IMR-90 (cell line): ENCODE results near the gene CCDC184. TPM values are rescaled to one million over a fixed set of nuclear protein-coding genes. Genes with fewer than 3 reads are reported as not detected.

ENCODE experiments used
- ATAC-seq: fragments of 200-7000 bp; cut with Tn5 transposase; 2 replicates; pipeline ENCODE4 v1.9.1; 2020; ENCODE audit warnings: low read depth, mild to moderate bottlenecking, moderate library complexity
- BruUV-seq: library from RNA; stranded (reverse); fragments of 400-500 nt; replicated peaks from 2 replicates; lab custom pipeline; 2021; lab: Mats Ljungman, UMichigan
- CTCF ChIA-PET: fragments of 300-600 bp; formaldehyde crosslinking; extraction: SDS; loops from one replicate; lab custom pipeline; 2021; ENCODE audit warnings: antibody characterized with exemption; lab: Yijun Ruan, JAX
- POLR2A ChIA-PET: fragments of 300-600 bp; sonication (Branson Sonifier 250); formaldehyde crosslinking; loops from one replicate; lab custom pipeline; 2022; ENCODE audit warnings: antibody characterized with exemption; ENCODE audit not compliant: unreplicated experiment; lab: Charles Lee
- DNase-seq: peaks from one replicate; pipeline ENCODE4 v3.0.0; 2013
- H2AFZ ChIP-seq: replicated peaks from 2 replicates; pipeline ENCODE3; 2013; ENCODE audit warnings: low read length, mild to moderate bottlenecking; ENCODE audit not compliant: poor library complexity
- H2AK5ac ChIP-seq: 2 replicates; pipeline ENCODE4 v1.6.1; 2013; ENCODE audit warnings: low read depth, low read length, inconsistent platforms
- H2AK9ac ChIP-seq: replicated peaks from 2 replicates; pipeline ENCODE3; 2013; ENCODE audit warnings: mild to moderate bottlenecking, low read depth, low read length, moderate library complexity; ENCODE audit not compliant: poor library complexity
- H2BK120ac ChIP-seq: 2 replicates; pipeline ENCODE4 v1.6.1; 2013; ENCODE audit warnings: low read depth, low read length, inconsistent platforms
- H2BK15ac ChIP-seq: 3 replicates; pipeline ENCODE4 v1.6.1; 2013; ENCODE audit warnings: low read depth, low read length, inconsistent platforms
- H2BK20ac ChIP-seq: 2 replicates; pipeline ENCODE4 v1.6.1; 2013; ENCODE audit warnings: low read depth, mild to moderate bottlenecking, inconsistent platforms, low read length, moderate library complexity
- H2BK5ac ChIP-seq: 2 replicates; pipeline ENCODE4 v1.6.1; 2013; ENCODE audit warnings: mild to moderate bottlenecking, low read depth, low read length, inconsistent platforms; ENCODE audit not compliant: poor library complexity, severe bottlenecking
- H3K14ac ChIP-seq: replicated peaks from 2 replicates; pipeline ENCODE4 v1.6.1; 2013; ENCODE audit warnings: low read depth, low read length, inconsistent platforms
- H3K18ac ChIP-seq: 2 replicates; pipeline ENCODE4 v1.6.1; 2013; ENCODE audit warnings: low read depth, low read length, control low read depth
- H3K23ac ChIP-seq: 2 replicates; pipeline ENCODE4 v1.6.1; 2013; ENCODE audit warnings: low read depth, low read length, inconsistent platforms
- H3K27ac ChIP-seq: 2 replicates; pipeline ENCODE4 v1.5.1; 2013; ENCODE audit warnings: mild to moderate bottlenecking, control low read depth, low read length; ENCODE audit not compliant: insufficient read depth
- H3K27me3 ChIP-seq: 2 replicates; pipeline ENCODE4 v1.6.1; 2013; ENCODE audit warnings: low read length; ENCODE audit not compliant: control insufficient read depth, insufficient read depth
- H3K36me3 ChIP-seq: 2 replicates; pipeline ENCODE4 v1.6.1; 2013; ENCODE audit warnings: low read length, mixed read lengths; ENCODE audit not compliant: control insufficient read depth, insufficient read depth
- H3K4ac ChIP-seq: 2 replicates; pipeline ENCODE4 v1.6.1; 2013; ENCODE audit warnings: low read depth, low read length, inconsistent platforms
- H3K4me1 ChIP-seq: 2 replicates; pipeline ENCODE4 v1.6.1; 2013; ENCODE audit warnings: low read length, mixed read lengths; ENCODE audit not compliant: control insufficient read depth, insufficient read depth
- H3K4me2 ChIP-seq: 2 replicates; pipeline ENCODE4 v1.6.1; 2013; ENCODE audit warnings: low read depth, mild to moderate bottlenecking, control low read depth, low read length, moderate library complexity
- H3K4me3 ChIP-seq: 2 replicates; pipeline ENCODE4 v1.5.1; 2013; ENCODE audit warnings: low read depth, mild to moderate bottlenecking, control low read depth, low read length, moderate library complexity; ENCODE audit not compliant: insufficient read depth
- H3K56ac ChIP-seq: 2 replicates; pipeline ENCODE4 v1.6.1; 2013; ENCODE audit warnings: low read length, inconsistent platforms; ENCODE audit not compliant: insufficient read depth; ENCODE audit errors: extremely low read depth
- H3K79me1 ChIP-seq, 2 experiments: 2 replicates each; pipeline ENCODE4 v1.6.1; 2013; ENCODE audit warnings: low read length in 2 of 2, inconsistent platforms in 1 of 2, low read depth in 1 of 2
- H3K9ac ChIP-seq: 2 replicates; pipeline ENCODE4 v1.6.1; 2013; ENCODE audit warnings: low read depth, low read length, control low read depth
- H3K9me1 ChIP-seq: 2 replicates; pipeline ENCODE4 v1.6.1; 2013; ENCODE audit warnings: low read length, inconsistent platforms; ENCODE audit not compliant: insufficient read depth
- H3K9me3 ChIP-seq: 2 replicates; pipeline ENCODE4 v1.6.1; 2013; ENCODE audit warnings: low read length; ENCODE audit not compliant: control insufficient read depth, insufficient read depth
- H4K20me1 ChIP-seq: 2 replicates; pipeline ENCODE4 v1.6.1; 2013; ENCODE audit warnings: low read length, inconsistent platforms; ENCODE audit not compliant: insufficient read depth
- H4K5ac ChIP-seq: 2 replicates; pipeline ENCODE4 v1.6.1; 2013; ENCODE audit warnings: mild to moderate bottlenecking, low read depth, low read length, control low read depth
- H4K8ac ChIP-seq, 2 experiments: 2 replicates each; pipeline ENCODE4 v1.6.1; 2013; ENCODE audit warnings: low read depth in 2 of 2, low read length in 2 of 2, control low read depth in 1 of 2, inconsistent platforms in 1 of 2
- H4K91ac ChIP-seq: 2 replicates; pipeline ENCODE4 v1.6.1; 2013; ENCODE audit warnings: low read depth, low read length, inconsistent platforms; ENCODE audit not compliant: insufficient read depth
- BHLHE40 ChIP-seq: fragments of 150-350 bp; IDR thresholded peaks from 2 replicates; pipeline ENCODE4 v1.6.1; 2016; ENCODE audit warnings: mild to moderate bottlenecking, low read depth, low read length
- CEBPB ChIP-seq: IDR thresholded peaks from 2 replicates; pipeline ENCODE4 v1.6.1; 2012; ENCODE audit warnings: low read depth, low read length, improper control_type of control experiment
- CHD1 ChIP-seq: IDR thresholded peaks from 2 replicates; pipeline ENCODE4 v1.6.1; 2012; ENCODE audit warnings: low read depth, low read length, improper control_type of control experiment
- FOS ChIP-seq: fragments of 150-350 bp; IDR thresholded peaks from 2 replicates; pipeline ENCODE4 v1.6.1; 2016; ENCODE audit warnings: low read depth, low read length
- MAFK ChIP-seq: IDR thresholded peaks from 2 replicates; pipeline ENCODE4 v1.6.1; 2012; ENCODE audit warnings: low read depth, low read length, improper control_type of control experiment
- MAZ ChIP-seq: IDR thresholded peaks from 2 replicates; pipeline ENCODE4 v1.6.1; 2012; ENCODE audit warnings: low read depth, mild to moderate bottlenecking, low read length, improper control_type of control experiment, moderate library complexity, borderline replicate concordance
- MXI1 ChIP-seq: IDR thresholded peaks from 2 replicates; pipeline ENCODE4 v1.6.1; 2012; ENCODE audit warnings: low read depth, mild to moderate bottlenecking, low read length, moderate library complexity, borderline replicate concordance
- NFE2L2 ChIP-seq: fragments of 150-350 bp; IDR thresholded peaks from 2 replicates; pipeline ENCODE4 v1.6.1; 2016; ENCODE audit warnings: low read depth, mild to moderate bottlenecking, low read length
- POLR2A ChIP-seq: IDR thresholded peaks from 2 replicates; pipeline ENCODE4 v1.6.1; 2012; ENCODE audit warnings: mild to moderate bottlenecking, low read depth, low read length
- RAD21 ChIP-seq: IDR thresholded peaks from 2 replicates; pipeline ENCODE4 v1.6.1; 2012; ENCODE audit warnings: low read length, improper control_type of control experiment
- RCOR1 ChIP-seq: IDR thresholded peaks from 2 replicates; pipeline ENCODE4 v1.6.1; 2012; ENCODE audit warnings: mild to moderate bottlenecking, low read length, improper control_type of control experiment; ENCODE audit not compliant: insufficient replicate concordance
- RFX5 ChIP-seq: IDR thresholded peaks from 2 replicates; pipeline ENCODE4 v1.8.0; 2012; ENCODE audit warnings: low read depth, mild to moderate bottlenecking, low read length, moderate library complexity
- SMC3 ChIP-seq: fragments of 150-350 bp; IDR thresholded peaks from 2 replicates; pipeline ENCODE4 v1.6.1; 2016; ENCODE audit warnings: low read depth, mild to moderate bottlenecking, antibody characterized with exemption, low read length, moderate library complexity
- WGBS, 2 experiments: methylation state at CpG; one replicate each; pipeline versions ENCODE4 v1.1.5 to v1.1.7; 2013; ENCODE audit warnings: missing lambda C conversion rate in 2 of 2; ENCODE audit not compliant: insufficient read length in 1 of 2; ENCODE audit errors: extremely low coverage in 2 of 2; 5-methylcytosine and 5-hydroxymethylcytosine counted together
- dilution Hi-C: fragments of 300-500 bp; cut with HindIII; formaldehyde crosslinking; loops from one replicate; pipeline ENCODE4 v1.14.3; 2018; ENCODE audit warnings: low sequenced_read_pairs; ENCODE audit not compliant: unreplicated experiment
- in situ Hi-C: fragments of 300-500 bp; cut with MboI; formaldehyde crosslinking; loops from 3 replicates; pipeline ENCODE4 v1.14.3; 2019; ENCODE audit warnings: low sequenced_read_pairs, inconsistent platforms, mixed read lengths
- intact Hi-C: fragments of 100-400 bp; cut with micrococcal nuclease; formaldehyde crosslinking; loops from 2 replicates; pipeline ENCODE4 v1.10.0; 2022
- polyA plus RNA-seq, 3 experiments: library from polyadenylated mRNA; depleted of rRNA; stranded (reverse); fragments of >200 nt; gene quantifications; 2 replicates each; pipeline ENCODE4 v1.2.3, GENCODE V29; 2012; ENCODE audit warnings: low replicate concordance in 1 of 3
- total RNA-seq: library from RNA; depleted of rRNA; stranded (reverse); fragments of >200 nt; gene quantifications from 2 replicates; pipeline ENCODE4 v1.2.3, GENCODE V29; 2012
- TF ChIP-seq, protein P1 (sequence below): fragments of 150-350 bp; IDR thresholded peaks from 2 replicates; pipeline ENCODE4 v1.6.1; 2017; ENCODE audit warnings: mild to moderate bottlenecking, antibody characterized with exemption, low read length, low read depth
- TF ChIP-seq, protein P2 (sequence below): fragments of 150-350 bp; IDR thresholded peaks from 2 replicates; pipeline ENCODE4 v1.6.1; 2016; ENCODE audit warnings: low read depth, mild to moderate bottlenecking, low read length, moderate library complexity, borderline replicate concordance
- TF ChIP-seq, protein P3 (sequence below): conservative IDR thresholded peaks from 2 replicates; pipeline ENCODE4 v1.5.1; 2012; ENCODE audit warnings: mild to moderate bottlenecking, low read depth, low read length, improper control_type of control experiment

Gene CCDC184
- total and polyA plus RNA-seq, 2 of the 4 experiments (the other 2 are of a cell fraction) = 0.18 to 0.22 TPM

DNA sequence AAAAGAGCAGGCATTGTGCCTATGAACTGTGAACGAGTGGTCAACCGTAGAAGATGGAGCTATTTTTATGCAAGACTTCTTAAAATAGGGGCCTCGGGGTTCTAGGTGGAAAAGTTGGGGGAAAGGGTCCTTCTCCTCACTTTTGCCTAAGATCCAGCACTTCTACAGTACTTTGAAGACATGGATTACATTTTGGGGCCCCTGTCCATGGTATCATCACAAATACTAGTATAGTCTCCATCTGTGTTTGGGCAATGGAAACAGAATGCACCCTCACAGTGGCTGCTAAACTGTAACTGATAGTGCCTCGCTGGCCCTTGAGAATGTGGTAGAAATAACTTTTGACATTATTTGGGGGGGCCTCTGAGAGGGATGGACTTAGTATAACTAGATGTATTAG is 5.5 kb upstream of the CCDC184 start:
- Histone ChIP-seq H3K27ac (no peak overlapping the region), H2AK9ac (no peak overlapping the region), H2BK120ac (no peak overlapping the region), H2BK15ac (no peak overlapping the region), H3K9me3 (no peaks in the 10 kb centered on the region), H3K36me3 (no peaks in the 10 kb centered on the region), H3K4me1 (no peaks in the 10 kb centered on the region), H2BK5ac (no peak overlapping the region), H3K4me3 (no peak overlapping the region), H3K9ac (no peak overlapping the region), H4K8ac (no peak overlapping the region), H4K91ac (no peak overlapping the region), H4K20me1 (no peaks in the 10 kb centered on the region), H3K79me1 (no peaks in the 10 kb centered on the region), H3K4me2 (no peak overlapping the region), H3K23ac (no peak overlapping the region), H3K56ac (no peak overlapping the region), H2AK5ac (no peak overlapping the region), H3K27me3 (peaks cover 44% of the 10 kb centered on the region), H3K4ac (no peak overlapping the region), H3K18ac (no peak overlapping the region), H2BK20ac (no peak overlapping the region), H3K14ac (no peak overlapping the region), H4K5ac (no peak overlapping the region), H2AFZ (no peak overlapping the region), H3K9me1 (no peaks in the 10 kb centered on the region; the same call in 1 of the 2 replicates)
- ATAC-seq (no peak), DNase-seq (no peak)
- in situ Hi-C loops (no loop called here), intact Hi-C loops (no loop called here), dilution Hi-C loops (no loop called here)
- CTCF ChIA-PET = no interaction called here
- no peak for TF ChIP-seq CEBPB
- TF ChIP-seq BHLHE40 = no peak
- no peak for TF ChIP-seq RAD21
- TF ChIP-seq, protein P1, sequence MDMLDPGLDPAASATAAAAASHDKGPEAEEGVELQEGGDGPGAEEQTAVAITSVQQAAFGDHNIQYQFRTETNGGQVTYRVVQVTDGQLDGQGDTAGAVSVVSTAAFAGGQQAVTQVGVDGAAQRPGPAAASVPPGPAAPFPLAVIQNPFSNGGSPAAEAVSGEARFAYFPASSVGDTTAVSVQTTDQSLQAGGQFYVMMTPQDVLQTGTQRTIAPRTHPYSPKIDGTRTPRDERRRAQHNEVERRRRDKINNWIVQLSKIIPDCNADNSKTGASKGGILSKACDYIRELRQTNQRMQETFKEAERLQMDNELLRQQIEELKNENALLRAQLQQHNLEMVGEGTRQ = no peak
- TF ChIP-seq, protein P2, sequence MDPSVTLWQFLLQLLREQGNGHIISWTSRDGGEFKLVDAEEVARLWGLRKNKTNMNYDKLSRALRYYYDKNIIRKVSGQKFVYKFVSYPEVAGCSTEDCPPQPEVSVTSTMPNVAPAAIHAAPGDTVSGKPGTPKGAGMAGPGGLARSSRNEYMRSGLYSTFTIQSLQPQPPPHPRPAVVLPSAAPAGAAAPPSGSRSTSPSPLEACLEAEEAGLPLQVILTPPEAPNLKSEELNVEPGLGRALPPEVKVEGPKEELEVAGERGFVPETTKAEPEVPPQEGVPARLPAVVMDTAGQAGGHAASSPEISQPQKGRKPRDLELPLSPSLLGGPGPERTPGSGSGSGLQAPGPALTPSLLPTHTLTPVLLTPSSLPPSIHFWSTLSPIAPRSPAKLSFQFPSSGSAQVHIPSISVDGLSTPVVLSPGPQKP = no peak
- no peak for TF ChIP-seq MAZ
- no peak for TF ChIP-seq RCOR1
- TF ChIP-seq, protein P3, sequence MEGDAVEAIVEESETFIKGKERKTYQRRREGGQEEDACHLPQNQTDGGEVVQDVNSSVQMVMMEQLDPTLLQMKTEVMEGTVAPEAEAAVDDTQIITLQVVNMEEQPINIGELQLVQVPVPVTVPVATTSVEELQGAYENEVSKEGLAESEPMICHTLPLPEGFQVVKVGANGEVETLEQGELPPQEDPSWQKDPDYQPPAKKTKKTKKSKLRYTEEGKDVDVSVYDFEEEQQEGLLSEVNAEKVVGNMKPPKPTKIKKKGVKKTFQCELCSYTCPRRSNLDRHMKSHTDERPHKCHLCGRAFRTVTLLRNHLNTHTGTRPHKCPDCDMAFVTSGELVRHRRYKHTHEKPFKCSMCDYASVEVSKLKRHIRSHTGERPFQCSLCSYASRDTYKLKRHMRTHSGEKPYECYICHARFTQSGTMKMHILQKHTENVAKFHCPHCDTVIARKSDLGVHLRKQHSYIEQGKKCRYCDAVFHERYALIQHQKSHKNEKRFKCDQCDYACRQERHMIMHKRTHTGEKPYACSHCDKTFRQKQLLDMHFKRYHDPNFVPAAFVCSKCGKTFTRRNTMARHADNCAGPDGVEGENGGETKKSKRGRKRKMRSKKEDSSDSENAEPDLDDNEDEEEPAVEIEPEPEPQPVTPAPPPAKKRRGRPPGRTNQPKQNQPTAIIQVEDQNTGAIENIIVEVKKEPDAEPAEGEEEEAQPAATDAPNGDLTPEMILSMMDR = no peak
- TF ChIP-seq FOS = no peak
- TF ChIP-seq NFE2L2 = no peak
- TF ChIP-seq SMC3 = no peak
- TF ChIP-seq CHD1 = no peak
- no peak for TF ChIP-seq RFX5
- no peak for TF ChIP-seq POLR2A
- TF ChIP-seq MXI1 = no peak
- TF ChIP-seq MAFK = no peak
- WGBS, 2 experiments = 33% methylated on average over 3 of the region's 4 CpGs; no CpG with 5 or more reads in 1 of the 2 experiments
- no TSS peak for BruUV-seq
- POLR2A ChIA-PET = no interaction called here
